SK-N-SH (cell line): Measurements from ENCODE around the gene MAP3K6. TPM values are rescaled to one million over a fixed set of nuclear protein-coding genes. Genes with fewer than 3 reads are reported as not detected.

Experiments
- CTCF ChIA-PET: fragments of 300-600, 350-600 bp; formaldehyde crosslinking; extraction: SDS; loops from one replicate; lab custom pipeline; 2021; lab: Yijun Ruan, JAX
- POLR2A ChIA-PET: fragments of 350-600 bp; sonication (Branson Sonifier 250); formaldehyde crosslinking; extraction: SDS; loops from one replicate; lab custom pipeline; 2020; ENCODE audit warnings: antibody characterized with exemption, inconsistent platforms; lab: Yijun Ruan, JAX
- DNase-seq: peaks from one replicate; pipeline ENCODE4 v3.0.0; 2012
- H2AFZ ChIP-seq: fragments of 200-600 bp; sonication (generic); 2 replicates; pipeline ENCODE4 v1.8.1; 2016; ENCODE audit warnings: antibody characterized with exemption, mild to moderate bottlenecking, low read depth
- H3F3A ChIP-seq: fragments of 200-600 bp; sonication (generic); replicated peaks from 2 replicates; pipeline ENCODE3; 2016; ENCODE audit warnings: antibody characterized with exemption, mild to moderate bottlenecking; ENCODE audit not compliant: insufficient read depth
- H3K27ac ChIP-seq, 2 experiments: fragments of 200-500 bp in 1 of 2; fragments of 200-600 bp in 1 of 2; sonication (Bioruptor generic) in 1 of 2; sonication (generic), shearing (Covaris generic) in 1 of 2; 2 replicates each; pipeline versions ENCODE4 v1.5.1 to v1.6.1; 2014 to 2016; ENCODE audit warnings: low read depth in 2 of 2, inconsistent platforms in 1 of 2, low read length in 1 of 2, mild to moderate bottlenecking in 1 of 2, mixed read lengths in 1 of 2
- H3K27me3 ChIP-seq: fragments of 200-600 bp; sonication (generic), shearing (Covaris generic); 2 replicates; pipeline ENCODE4 v1.6.1; 2016; ENCODE audit warnings: mixed run types; ENCODE audit not compliant: insufficient read depth
- H3K36me3 ChIP-seq, 2 experiments: fragments of 200-500 bp in 1 of 2; fragments of 200-600 bp in 1 of 2; sonication (Bioruptor generic) in 1 of 2; sonication (generic) in 1 of 2; replicated peaks in 1 of 2; 2 replicates each; pipeline versions ENCODE3 to v1.5.1; 2014 to 2016; ENCODE audit warnings: low read length in 1 of 2, mild to moderate bottlenecking in 1 of 2; ENCODE audit not compliant: insufficient read depth in 2 of 2, control insufficient read depth in 1 of 2
- H3K4me1 ChIP-seq, 2 experiments: fragments of 200-500 bp in 1 of 2; fragments of 200-600 bp in 1 of 2; sonication (Bioruptor generic) in 1 of 2; sonication (generic), shearing (Covaris generic) in 1 of 2; 2 replicates each; pipeline versions ENCODE4 v1.5.1 to v1.6.1; 2014 to 2016; ENCODE audit warnings: low read depth in 1 of 2, low read length in 1 of 2, mixed run types in 1 of 2; ENCODE audit not compliant: insufficient read depth in 2 of 2, control insufficient read depth in 1 of 2
- H3K4me2 ChIP-seq: fragments of 200-600 bp; sonication (generic), shearing (Covaris generic); 2 replicates; pipeline ENCODE4 v1.6.1; 2017; ENCODE audit warnings: mixed run types
- H3K4me3 ChIP-seq, 2 experiments: fragments of 200-500 bp in 1 of 2; fragments of 200-600 bp in 1 of 2; sonication (Bioruptor generic) in 1 of 2; sonication (generic), shearing (Covaris generic) in 1 of 2; 2 replicates each; pipeline versions ENCODE4 v1.5.1 to v1.8.1; 2014 to 2016; ENCODE audit warnings: low read depth in 2 of 2, inconsistent platforms in 1 of 2, low read length in 1 of 2, mild to moderate bottlenecking in 1 of 2, mixed read lengths in 1 of 2, moderate library complexity in 1 of 2
- H3K79me2 ChIP-seq: fragments of 200-600 bp; sonication (generic); 2 replicates; pipeline ENCODE4 v1.8.1; 2017; ENCODE audit warnings: mild to moderate bottlenecking; ENCODE audit not compliant: insufficient read depth
- H3K9ac ChIP-seq: fragments of 200-600 bp; sonication (generic); 2 replicates; pipeline ENCODE4 v1.6.1; 2017; ENCODE audit warnings: mixed run types
- H3K9me2 ChIP-seq: fragments of 200-600 bp; sonication (generic); 2 replicates; pipeline ENCODE4 v1.6.1; 2017; ENCODE audit warnings: mixed run types
- H3K9me3 ChIP-seq: fragments of 200-600 bp; sonication (generic); 2 replicates; pipeline ENCODE4 v1.6.1; 2017; ENCODE audit warnings: mixed run types, mild to moderate bottlenecking, moderate library complexity
- H4K20me1 ChIP-seq: fragments of 200-600 bp; sonication (generic); 2 replicates; pipeline ENCODE4 v1.6.1; 2017; ENCODE audit warnings: mild to moderate bottlenecking, mixed run types; ENCODE audit not compliant: insufficient read depth
- CTCF ChIP-seq: fragments of 200-600 bp; sonication (generic); IDR thresholded peaks from 2 replicates; pipeline ENCODE4 v1.6.1; 2017; ENCODE audit warnings: antibody characterized with exemption, mild to moderate bottlenecking, moderate library complexity
- FOXJ3 ChIP-seq: sonication (generic); formaldehyde crosslinking; IDR thresholded peaks from 2 replicates; pipeline ENCODE4 v1.5.1; 2020; ENCODE audit warnings: mild to moderate bottlenecking, missing genetic modification reagents
- FOXM1 ChIP-seq: IDR thresholded peaks from 2 replicates; pipeline ENCODE4 v1.4.0; 2012; ENCODE audit warnings: low read depth, mild to moderate bottlenecking
- GATA2 ChIP-seq: sonication (generic); formaldehyde crosslinking; IDR thresholded peaks from 2 replicates; pipeline ENCODE4 v1.5.0; 2020; ENCODE audit warnings: mild to moderate bottlenecking, missing genetic modification reagents
- JUND ChIP-seq: IDR thresholded peaks from 2 replicates; pipeline ENCODE4 v1.4.0; 2012
- MAX ChIP-seq: IDR thresholded peaks from 2 replicates; pipeline ENCODE4 v1.4.0; 2012; ENCODE audit warnings: low read depth
- MXI1 ChIP-seq: IDR thresholded peaks from 2 replicates; pipeline ENCODE4 v1.6.1; 2012; ENCODE audit warnings: mild to moderate bottlenecking, low read depth, low read length, improper control_type of control experiment
- POLR2AphosphoS5 ChIP-seq: IDR thresholded peaks from 2 replicates; pipeline ENCODE4 v1.6.1; 2012; ENCODE audit warnings: low read depth, low read length
- RAD21 ChIP-seq: IDR thresholded peaks from 2 replicates; pipeline ENCODE4 v1.6.1; 2012; ENCODE audit warnings: mild to moderate bottlenecking, low read length
- RCOR1 ChIP-seq: fragments of 150-350 bp; IDR thresholded peaks from 2 replicates; pipeline ENCODE4 v1.6.1; 2017; ENCODE audit warnings: antibody characterized with exemption, low read length
- RFX5 ChIP-seq: IDR thresholded peaks from 2 replicates; pipeline ENCODE4 v1.6.1; 2012; ENCODE audit warnings: mild to moderate bottlenecking, improper control_type of control experiment, low read length
- RXRA ChIP-seq: IDR thresholded peaks from 2 replicates; pipeline ENCODE4 v1.4.0; 2012; ENCODE audit warnings: low read depth, mild to moderate bottlenecking, borderline replicate concordance
- SMC3 ChIP-seq: IDR thresholded peaks from 2 replicates; pipeline ENCODE4 v1.6.1; 2012; ENCODE audit warnings: low read depth, low read length, improper control_type of control experiment
- TAF1 ChIP-seq: IDR thresholded peaks from 2 replicates; pipeline ENCODE4 v1.6.1; 2012; ENCODE audit warnings: low read depth, mild to moderate bottlenecking, low read length, moderate library complexity, borderline replicate concordance
- TEAD4 ChIP-seq: IDR thresholded peaks from 2 replicates; pipeline ENCODE4 v1.4.0; 2012; ENCODE audit warnings: mild to moderate bottlenecking, borderline replicate concordance; ENCODE audit not compliant: insufficient read depth
- USF1 ChIP-seq: IDR thresholded peaks from 2 replicates; pipeline ENCODE4 v1.4.0; 2012; ENCODE audit warnings: low read depth, borderline replicate concordance
- USF2 ChIP-seq: fragments of 150-350 bp; IDR thresholded peaks from 2 replicates; pipeline ENCODE4 v1.6.1; 2017; ENCODE audit warnings: antibody characterized with exemption, low read length, low read depth, borderline replicate concordance
- YY1 ChIP-seq: IDR thresholded peaks from 2 replicates; pipeline ENCODE4 v1.4.0; 2012; ENCODE audit warnings: low read depth, mild to moderate bottlenecking
- WGBS: methylation state at CpG from one replicate; pipeline ENCODE4 v1.1.6; 2017; ENCODE audit warnings: low lambda C conversion rate; 5-methylcytosine and 5-hydroxymethylcytosine counted together
- polyA plus RNA-seq, 3 experiments: library from polyadenylated mRNA; depleted of rRNA; stranded (reverse); fragments of >200 nt; gene quantifications; 2 replicates each; pipeline ENCODE4 v1.2.3, GENCODE V29; 2012

The MAP3K6 gene
- polyA plus RNA-seq, 1 of the 3 experiments (the other 2 are of a cell fraction) = 17.3 TPM

GRCh38 chr1:27402349-27402754, 35.6 kb upstream of the MAP3K6 start:
- H3K79me2 ChIP-seq = no peaks in the 10 kb centered on the region
- no peak overlapping the region for H3K9ac ChIP-seq
- peaks cover 0 to 4% of the 10 kb centered on the region in 2 experiments; a peak in 1 of 4 replicates for H3K4me1 ChIP-seq
- no peaks in the 10 kb centered on the region for H3K27me3 ChIP-seq
- ChIA-PET CTCF (interaction anchor here (0.6 to 3.4 kb wide), 9 partner anchors 11 to 261 kb away, joined by 3 to 24 read pairs (median 4); no protein-coding TSS in a partner anchor), POLR2A (no interaction called here)
- no peak overlapping the region for H3K27ac ChIP-seq
- WGBS = 94% methylated on average over 6 of the region's 8 CpGs
- H3F3A ChIP-seq = peaks cover 6% of the 10 kb centered on the region
- H3K4me2 ChIP-seq = no peak overlapping the region
- H3K36me3 ChIP-seq = peaks cover 4 to 15% of the 10 kb centered on the region in 2 experiments
- H3K9me2 ChIP-seq = no peaks in the 10 kb centered on the region
- peak; percentile 17; the same call in 1 of the 2 replicates for TF ChIP-seq SMC3
- peak; percentile 40 for TF ChIP-seq RAD21
- TF ChIP-seq CTCF = peak; percentile 47
- no peak for TF ChIP-seq USF2
- no peak for TF ChIP-seq RFX5
- no peak for TF ChIP-seq RXRA
- TF ChIP-seq, all 33 proteins: peak for 3
- H3K4me3 ChIP-seq = no peak overlapping the region
- H2AFZ ChIP-seq = no peak overlapping the region
- DNase-seq = peak; percentile 54
- no peaks in the 10 kb centered on the region for H4K20me1 ChIP-seq
- H3K9me3 ChIP-seq = no peaks in the 10 kb centered on the region

- ChIA-PET POLR2A (no interaction called here), CTCF (interaction anchor here (0.9 to 3.4 kb wide), 5 partner anchors 9 to 207 kb away, joined by 3 to 24 read pairs (median 4); no protein-coding TSS in a partner anchor)
- Histone ChIP-seq H3K9me3 (no peaks in the 10 kb centered on the region), H3K4me1 (peaks cover 0 to 4% of the 10 kb centered on the region in 2 experiments; a peak in 1 of 4 replicates), H3K9me2 (no peaks in the 10 kb centered on the region), H3K79me2 (no peaks in the 10 kb centered on the region), H3K36me3 (peaks cover 4 to 10% of the 10 kb centered on the region in 2 experiments), H3K4me2 (no peak overlapping the region), H4K20me1 (no peaks in the 10 kb centered on the region), H3K4me3 (no peak overlapping the region), H3K27me3 (no peaks in the 10 kb centered on the region), H3F3A (peaks cover 6% of the 10 kb centered on the region), H3K27ac (no peak overlapping the region), H3K9ac (no peak overlapping the region), H2AFZ (no peak overlapping the region)
- 95% methylated on average over 5 of the region's 5 CpGs for WGBS
- no peak for DNase-seq
- TF ChIP-seq YY1 (no peak), TEAD4 (no peak), GATA2 (CRISPR knock-in tag) (no peak), FOXM1 (no peak), POLR2AphosphoS5 (no peak), JUND (no peak), TAF1 (no peak), RCOR1 (no peak), USF1 (no peak), MAX (no peak), SMC3 (no peak), MXI1 (no peak), FOXJ3 (CRISPR knock-in tag) (no peak), RFX5 (no peak)
These were observed 34.2 kb upstream of the MAP3K6 start for GRCh38 chr1:27400963-27401341.
